Activated gamma-delta T cell (primary cell): ENCODE measurements around the gene LAMP1.
"Not testable (repeated sequence)": the region's sequence is repeated elsewhere in the genome, so short reads cannot be mapped to it uniquely, and the experiment has no call there.

ENCODE experiments used
- DNase-seq: peaks from one replicate; lab custom pipeline; 2025; lab: John Stamatoyannopoulos, UW

The LAMP1 gene

DNA sequence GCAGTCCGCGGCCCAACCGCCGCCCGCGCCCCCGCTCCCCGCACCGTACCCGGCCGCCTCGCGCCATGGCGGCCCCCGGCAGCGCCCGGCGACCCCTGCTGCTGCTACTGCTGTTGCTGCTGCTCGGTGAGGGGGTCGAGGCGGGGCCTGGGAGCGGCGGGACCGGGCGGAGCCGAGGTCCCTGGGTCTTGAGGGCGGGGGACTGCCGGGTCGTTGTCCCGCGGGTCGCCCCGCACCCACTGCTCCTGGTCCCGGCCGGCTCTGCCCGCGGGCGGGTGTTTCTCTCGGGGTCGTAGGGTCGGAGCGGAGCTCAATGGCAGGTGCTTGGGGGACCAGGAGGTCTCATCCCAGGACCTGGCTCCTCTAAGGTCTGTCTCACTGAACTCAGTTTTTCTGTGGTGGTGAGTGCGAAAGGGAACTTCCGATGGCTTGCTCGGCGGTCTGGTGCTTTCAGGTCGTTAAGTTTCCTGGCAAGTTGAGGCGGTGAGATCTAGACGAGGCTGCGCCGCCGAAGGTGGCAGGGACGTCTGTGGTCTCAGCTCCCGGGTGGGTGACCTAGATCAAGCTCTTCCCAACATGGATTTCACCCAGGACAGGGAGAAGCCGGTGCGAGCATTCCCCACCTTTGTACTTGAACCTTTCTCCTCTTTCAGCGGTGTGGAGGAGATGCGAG lies 467 bp downstream of the LAMP1 start:
- peak; percentile 53 for DNase-seq

DNA sequence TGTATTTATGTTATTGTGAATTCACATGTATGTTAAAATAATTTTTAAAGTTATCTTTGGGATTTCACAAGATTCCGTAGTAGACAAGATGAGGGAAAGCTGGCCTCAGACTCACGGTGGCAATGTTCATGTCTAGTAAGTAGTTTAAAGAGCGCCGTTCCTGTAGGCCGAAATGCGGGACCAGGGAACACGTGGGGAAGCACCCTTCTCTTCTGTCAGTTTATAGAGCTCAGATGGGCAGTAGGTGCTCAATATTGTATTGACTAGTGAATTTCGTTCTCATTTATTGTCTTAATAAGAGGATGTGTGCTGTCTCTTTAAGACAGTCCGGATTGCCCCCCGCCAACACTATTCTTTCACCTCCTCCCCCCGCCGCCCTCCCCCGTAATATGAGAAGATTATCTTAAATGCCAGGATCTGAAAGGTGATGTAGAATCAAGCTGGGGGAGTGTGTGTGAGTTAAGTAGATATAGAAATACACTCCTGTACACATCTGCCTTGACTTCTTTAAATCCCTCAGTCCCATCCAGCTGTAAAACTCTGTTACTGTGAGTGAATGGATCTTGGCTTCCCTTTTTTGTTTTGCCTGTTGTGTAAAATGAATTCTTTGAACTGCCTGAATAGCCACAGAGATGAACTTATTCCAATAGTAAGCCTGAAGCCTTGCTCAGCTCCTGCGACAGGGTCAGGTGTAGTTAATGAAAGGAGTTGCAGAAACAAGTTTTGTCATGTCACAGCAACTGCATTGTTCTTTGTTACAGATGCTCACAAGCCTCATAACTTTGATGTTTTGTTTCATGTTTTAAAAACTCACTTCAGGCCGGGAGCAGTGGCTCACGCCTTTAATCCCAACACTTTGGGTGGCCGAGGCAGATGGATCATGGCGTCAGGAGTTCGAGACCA lies 1.3 kb downstream of the LAMP1 start:
- no peak for DNase-seq

DNA sequence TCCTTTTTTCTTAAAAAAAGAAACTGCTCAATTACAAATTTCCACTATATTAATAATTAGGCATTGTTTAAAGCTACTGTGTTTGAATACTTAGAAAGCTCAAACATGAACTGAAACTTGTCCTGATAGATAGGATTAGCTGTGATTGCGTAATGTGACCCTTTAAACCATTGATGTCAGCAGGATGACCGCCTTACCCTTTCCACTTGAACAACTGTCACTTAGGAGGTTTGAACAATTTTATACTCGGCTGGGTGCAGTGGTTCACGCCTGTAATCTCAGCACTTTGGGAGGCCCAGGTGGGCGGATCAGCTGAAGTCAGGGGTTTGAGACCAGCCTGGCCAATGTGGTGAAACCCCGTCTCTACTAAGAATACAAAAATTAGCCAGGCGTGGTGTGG lies 2.9 kb downstream of the LAMP1 start:
- no peak for DNase-seq

DNA sequence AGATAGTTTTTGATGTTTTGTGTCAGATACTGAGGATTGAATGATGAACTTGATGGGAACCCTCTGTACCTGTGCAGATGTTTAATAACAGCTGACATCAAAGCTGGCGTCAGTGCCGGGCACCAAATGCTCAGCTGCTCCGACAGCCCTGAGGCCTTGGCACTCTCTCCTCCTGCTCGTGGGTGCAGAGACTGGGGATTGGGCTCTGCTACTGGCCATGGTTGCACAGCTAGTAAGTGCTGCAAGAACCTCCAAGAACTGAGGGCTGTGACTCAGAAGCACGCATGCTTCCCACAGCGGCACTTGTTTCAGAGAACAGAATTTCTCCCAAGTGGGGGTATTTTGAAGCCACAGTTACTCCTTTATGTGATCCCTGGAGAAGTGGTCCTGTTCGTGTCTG lies 5.9 kb downstream of the LAMP1 start:
- no peak for DNase-seq

GRCh38 chr13:113304121-113304520 lies 7.1 kb downstream of the LAMP1 start:
- no peak for DNase-seq

- no peak for DNase-seq
Observed at GRCh38 chr13:113305208-113305607, 8.2 kb downstream of the LAMP1 start.

GRCh38 chr13:113307491-113307890 lies 10.5 kb downstream of the LAMP1 start:
- DNase-seq: no peak

DNA sequence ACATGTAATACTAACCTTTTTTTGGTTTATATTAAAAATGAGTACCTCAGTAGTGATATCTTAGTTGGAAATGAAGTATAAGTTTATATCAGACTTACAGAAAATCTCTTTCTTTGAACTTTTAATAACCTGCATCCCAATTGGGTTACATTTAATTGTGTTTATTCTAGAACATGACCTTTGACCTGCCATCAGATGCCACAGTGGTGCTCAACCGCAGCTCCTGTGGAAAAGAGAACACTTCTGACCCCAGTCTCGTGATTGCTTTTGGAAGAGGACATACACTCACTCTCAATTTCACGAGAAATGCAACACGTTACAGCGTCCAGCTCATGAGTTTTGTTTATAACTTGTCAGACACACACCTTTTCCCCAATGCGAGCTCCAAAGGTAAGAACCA lies 12.4 kb downstream of the LAMP1 start:
- DNase-seq: no peak

DNA sequence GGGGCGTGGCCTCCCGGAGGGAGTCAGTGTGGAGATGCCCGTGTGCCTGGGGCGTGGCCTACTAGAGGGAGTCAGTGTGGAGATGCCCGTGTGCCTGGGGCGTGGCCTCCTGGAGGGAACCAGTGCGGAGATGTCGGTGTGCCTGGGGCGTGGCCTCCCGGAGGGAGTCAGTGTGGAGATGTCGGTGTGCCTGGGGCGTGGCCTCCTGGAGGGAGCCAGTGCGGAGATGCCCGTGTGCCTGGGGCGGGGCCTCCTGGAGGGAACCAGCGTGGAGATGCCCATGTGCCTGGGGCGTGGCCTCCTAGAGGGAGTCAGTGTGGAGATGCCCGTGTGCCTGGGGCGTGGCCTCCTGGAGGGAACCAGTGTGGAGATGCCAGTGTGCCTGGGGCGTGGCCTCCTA lies 17.1 kb downstream of the LAMP1 start:
- DNase-seq: not testable (repeated sequence)

DNA sequence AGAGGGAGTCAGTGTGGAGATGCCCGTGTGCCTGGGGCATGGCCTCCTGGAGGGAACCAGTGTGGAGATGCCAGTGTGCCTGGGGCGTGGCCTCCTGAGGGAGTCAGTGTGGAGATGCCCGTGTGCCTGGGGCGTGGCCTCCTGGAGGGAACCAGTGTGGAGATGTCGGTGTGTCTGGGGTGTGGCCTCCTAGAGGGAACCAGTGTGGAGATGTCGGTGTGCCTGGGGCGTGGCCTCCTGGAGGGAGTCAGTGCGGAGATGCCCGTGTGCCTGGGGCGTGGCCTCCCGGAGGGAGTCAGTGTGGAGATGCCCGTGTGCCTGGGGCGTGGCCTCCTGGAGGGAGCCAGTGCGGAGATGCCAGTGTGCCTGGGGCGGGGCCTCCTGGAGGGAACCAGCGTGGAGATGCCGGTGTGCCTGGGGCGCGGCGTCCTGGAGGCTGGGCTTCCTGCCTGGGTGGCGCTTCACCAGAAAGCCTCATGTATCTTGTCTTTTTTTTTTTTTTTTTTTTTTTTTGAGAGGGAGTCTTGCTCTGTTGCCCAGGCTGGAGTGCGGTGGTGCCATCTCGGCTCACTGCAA lies 17.9 kb downstream of the LAMP1 start:
- not testable (repeated sequence) for DNase-seq

- DNase-seq: no peak
Observed at GRCh38 chr13:113315992-113316391, 19.0 kb downstream of the LAMP1 start.

GRCh38 chr13:113317031-113317430 lies 20.0 kb downstream of the LAMP1 start:
- no peak for DNase-seq

DNA sequence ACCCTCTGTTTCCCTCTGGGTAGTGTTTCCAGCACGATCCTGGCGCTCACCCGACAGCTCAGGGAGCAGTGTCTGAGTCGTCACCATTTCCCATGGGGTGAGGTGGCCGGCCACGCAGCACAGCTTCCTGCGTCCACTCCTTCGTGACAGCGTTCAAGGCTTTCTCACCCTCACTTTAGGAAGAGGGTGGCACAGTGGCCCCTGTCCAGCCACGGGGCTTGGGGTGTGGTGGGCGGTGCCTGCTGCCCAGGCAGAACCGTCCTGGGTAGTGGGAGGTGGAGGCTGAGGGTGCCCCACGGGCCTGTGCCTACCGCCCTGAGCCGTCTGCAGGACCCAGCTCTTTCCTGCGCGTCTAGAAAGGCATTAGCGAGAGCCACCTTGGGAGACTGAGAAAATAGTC lies 21.9 kb downstream of the LAMP1 start:
- no peak for DNase-seq

GRCh38 chr13:113319371-113319770 lies 22.3 kb downstream of the LAMP1 start:
- DNase-seq: no peak

DNA sequence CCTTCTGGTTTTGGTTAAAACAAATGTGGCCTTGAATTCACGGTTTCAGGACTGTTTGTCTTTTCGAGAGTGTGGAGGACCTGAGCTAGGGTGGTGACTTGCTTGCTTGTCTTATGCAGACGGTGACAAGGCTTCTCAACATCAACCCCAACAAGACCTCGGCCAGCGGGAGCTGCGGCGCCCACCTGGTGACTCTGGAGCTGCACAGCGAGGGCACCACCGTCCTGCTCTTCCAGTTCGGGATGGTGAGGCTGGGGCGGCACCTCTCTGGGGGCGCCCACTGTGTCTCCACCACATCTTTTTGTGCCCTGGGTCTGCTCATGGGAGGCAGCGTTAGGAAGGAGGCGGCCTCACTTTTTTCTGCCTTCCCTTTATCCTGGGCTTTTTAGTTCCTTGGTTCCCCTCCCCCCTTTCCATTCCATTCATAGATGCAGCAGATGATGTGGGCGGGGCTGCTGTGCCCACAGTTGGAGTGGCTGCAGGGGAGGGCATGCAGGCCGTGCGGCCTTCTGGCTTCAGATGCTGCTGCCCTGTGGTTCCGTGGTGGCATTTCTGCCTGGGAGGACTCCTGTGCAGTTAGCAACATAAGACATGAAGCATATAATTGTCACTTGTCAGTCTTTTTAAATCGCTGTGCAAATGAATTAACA lies 23.3 kb downstream of the LAMP1 start:
- no peak for DNase-seq

- DNase-seq: no peak
Observed at GRCh38 chr13:113321546-113321945, 24.5 kb downstream of the LAMP1 start.

GRCh38 chr13:113322043-113322461 lies 25.0 kb downstream of the LAMP1 start:
- no peak for DNase-seq

GRCh38 chr13:113322890-113323651 lies 26.0 kb downstream of the LAMP1 start:
- no peak for DNase-seq

DNA sequence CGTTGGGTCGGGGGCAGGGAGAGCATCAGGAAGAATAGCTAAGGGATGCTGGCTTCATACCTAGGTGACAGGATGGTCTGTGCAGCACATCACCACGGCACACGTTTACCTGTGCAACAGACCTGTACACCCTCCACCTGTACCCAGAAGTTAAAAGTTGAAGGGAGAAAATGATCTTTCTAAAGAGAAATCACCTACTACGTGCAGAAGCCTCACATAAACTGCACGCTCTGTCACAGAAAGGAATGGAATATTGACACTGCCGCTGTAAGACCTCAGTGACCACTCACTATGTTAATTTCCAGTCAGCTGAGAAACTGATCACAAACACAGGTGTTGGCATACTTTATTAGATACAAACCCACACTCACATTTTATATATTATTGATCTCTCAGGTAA lies 26.8 kb downstream of the LAMP1 start:
- DNase-seq: no peak

DNA sequence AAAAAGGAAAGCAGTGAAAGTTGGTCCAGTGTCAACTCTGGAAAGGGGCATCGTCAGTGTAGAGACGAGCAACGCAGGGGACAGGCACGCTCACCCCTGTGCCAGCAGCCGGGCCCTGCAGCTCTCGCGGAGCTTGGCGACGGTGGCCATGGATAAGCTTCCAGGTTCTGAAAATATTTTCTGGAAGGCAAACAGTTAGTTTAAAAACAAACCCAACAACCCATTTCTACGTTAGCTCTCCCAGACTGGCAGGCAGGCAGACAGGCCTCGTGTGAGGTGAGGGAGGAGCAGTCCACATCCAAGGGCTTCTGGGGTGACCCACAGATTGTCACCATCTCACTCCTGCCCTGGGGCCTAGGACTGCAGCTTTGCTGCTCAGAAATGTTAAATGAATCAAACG lies 27.4 kb downstream of the LAMP1 start:
- no peak for DNase-seq

DNA sequence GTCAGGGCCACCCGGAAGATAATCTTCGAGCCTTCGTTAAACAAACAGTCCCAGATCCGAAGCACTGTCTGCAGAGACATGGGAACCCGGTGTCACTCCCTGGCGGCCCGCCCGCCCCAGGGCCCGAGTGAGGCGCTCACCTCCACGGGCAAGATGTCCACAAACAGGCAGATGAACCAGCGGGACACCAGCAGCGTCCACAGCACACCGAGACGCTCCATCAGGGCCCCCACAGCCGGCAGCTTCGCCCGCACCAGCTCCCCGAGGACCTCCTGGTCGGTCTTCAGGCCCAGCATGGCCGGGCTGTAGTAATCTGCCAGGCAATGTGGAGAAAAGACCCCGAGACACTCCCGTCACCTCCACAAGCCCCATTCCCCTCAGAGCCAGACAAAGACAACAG lies 28.7 kb downstream of the LAMP1 start:
- DNase-seq: no peak

GRCh38 chr13:113327391-113327765 lies 30.3 kb downstream of the LAMP1 start:
- no peak for DNase-seq
